ENCODE measurements around the gene DNAL4. TPM values are rescaled to one million over a fixed set of nuclear protein-coding genes. Genes with fewer than 3 reads are reported as not detected.

The DNAL4 gene
- total RNA-seq, 1 donor from 2014 or later, result 19.9 TPM

DNA sequence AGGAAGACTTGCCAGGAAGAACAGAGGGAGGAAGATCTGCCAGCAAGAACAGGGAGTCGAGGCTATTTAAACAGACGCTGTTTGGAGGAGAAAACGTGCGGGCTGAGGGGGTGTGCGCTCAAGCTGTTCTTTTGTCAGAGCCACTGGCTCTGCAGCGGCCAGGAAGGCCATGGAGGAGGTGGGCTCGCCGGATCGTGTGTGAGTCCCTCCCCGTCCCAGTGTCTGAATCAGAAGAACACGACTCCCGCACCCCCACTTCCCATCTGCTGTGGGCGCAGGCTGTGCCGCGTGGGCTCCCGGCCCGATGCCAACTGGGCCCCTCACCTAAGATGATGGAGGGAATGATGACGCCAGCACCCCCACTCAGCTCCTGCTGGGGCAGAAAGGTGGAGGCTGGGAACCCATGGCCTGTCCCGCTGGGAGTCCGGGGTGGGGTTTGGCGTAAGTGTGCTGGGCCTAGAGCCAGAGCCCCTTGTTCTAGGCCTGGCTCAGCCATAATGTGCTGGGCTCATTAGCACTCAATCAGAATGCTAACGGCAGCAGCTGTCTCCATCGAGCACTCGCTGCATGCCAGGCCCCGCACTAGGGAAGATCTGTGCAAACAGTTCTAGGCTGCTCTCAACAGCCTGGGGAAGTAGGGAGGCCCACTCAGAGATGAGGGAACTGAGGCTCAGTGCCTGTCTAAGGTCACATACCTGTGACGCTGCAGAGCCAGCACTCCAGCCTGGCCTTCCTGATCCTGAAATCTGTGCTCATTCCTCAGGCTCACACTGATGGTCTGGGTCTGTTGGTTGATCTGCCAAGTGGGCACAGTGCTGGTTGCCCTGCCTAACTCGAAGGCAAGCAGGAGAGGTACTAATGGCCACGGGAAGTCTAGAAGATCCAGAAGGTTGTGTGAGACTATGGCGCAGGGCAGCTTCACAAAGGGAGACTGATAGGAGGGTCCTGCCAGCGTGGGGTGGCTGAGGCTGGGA, 38.3 kb upstream of the DNAL4 start:
- TF ChIP-seq, protein P1, sequence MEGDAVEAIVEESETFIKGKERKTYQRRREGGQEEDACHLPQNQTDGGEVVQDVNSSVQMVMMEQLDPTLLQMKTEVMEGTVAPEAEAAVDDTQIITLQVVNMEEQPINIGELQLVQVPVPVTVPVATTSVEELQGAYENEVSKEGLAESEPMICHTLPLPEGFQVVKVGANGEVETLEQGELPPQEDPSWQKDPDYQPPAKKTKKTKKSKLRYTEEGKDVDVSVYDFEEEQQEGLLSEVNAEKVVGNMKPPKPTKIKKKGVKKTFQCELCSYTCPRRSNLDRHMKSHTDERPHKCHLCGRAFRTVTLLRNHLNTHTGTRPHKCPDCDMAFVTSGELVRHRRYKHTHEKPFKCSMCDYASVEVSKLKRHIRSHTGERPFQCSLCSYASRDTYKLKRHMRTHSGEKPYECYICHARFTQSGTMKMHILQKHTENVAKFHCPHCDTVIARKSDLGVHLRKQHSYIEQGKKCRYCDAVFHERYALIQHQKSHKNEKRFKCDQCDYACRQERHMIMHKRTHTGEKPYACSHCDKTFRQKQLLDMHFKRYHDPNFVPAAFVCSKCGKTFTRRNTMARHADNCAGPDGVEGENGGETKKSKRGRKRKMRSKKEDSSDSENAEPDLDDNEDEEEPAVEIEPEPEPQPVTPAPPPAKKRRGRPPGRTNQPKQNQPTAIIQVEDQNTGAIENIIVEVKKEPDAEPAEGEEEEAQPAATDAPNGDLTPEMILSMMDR (conservative IDR thresholded peaks at IDR 0.05; ENCODE audit: low read depth, low read length), result no peak
- H3K4me3 ChIP-seq (ENCODE audit: low read depth, low read length), result no peak overlapping the region
- DNase-seq (ENCODE audit: low read depth), result no peak

DNA sequence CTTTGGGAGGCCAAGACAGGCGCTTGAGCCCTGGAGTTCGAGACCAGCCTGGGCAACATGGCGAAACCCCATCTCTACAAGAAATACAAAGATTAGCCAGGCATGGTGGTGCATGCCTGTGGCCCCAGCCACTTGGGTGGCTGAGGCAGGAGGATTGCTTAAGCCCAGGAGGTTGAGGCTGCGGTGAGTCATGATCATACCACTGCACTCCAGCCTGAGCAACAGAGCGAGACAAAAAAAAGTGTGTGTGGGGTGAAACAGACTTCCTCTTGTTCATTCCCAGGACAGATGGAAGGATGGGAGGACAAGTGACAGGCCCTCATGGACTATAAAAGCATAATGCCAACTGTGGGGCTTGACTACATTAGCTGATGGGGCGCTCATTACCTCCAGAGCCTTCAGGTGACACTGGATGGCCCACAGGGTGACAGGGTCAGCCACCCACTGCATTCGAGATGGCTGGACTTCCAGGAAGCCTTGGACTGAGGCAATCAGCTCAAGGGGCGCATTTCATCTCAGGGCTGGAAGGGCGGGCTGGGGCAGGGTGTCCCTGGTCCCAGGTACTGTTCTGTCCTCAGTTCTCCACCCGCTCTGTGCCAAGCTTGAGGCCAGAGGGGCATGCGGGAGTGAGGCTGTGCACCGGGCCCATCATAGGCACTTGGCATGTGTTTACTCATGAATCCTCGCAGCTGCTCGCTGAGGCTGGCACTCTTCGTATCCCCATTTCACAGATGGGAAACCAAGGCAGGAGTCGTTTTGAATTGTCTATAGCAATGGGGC, 37.4 kb upstream of the DNAL4 start:
- DNase-seq (ENCODE audit: low read depth), result peak; percentile 59
- TF ChIP-seq, protein P1 (conservative IDR thresholded peaks at IDR 0.05; ENCODE audit: low read depth, low read length), result no peak

DNA sequence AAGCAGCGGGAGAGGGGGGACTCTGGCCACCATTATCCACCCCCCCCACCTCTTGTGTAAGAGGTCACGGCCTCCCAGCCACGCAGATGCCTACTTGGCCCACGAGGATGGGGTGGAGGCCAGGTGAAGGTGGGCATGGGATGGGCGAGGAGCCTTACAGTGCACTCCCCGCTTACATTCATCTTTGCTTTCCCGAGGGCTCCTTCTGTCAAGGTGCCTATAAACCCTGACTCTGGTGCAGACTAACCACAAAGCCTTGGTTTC, 36.8 kb upstream of the DNAL4 start:
- DNase-seq (ENCODE audit: low read depth), result no peak
- TF ChIP-seq, protein P1 (conservative IDR thresholded peaks at IDR 0.05; ENCODE audit: low read depth, low read length), result no peak
- no peak overlapping the region for H3K4me3 ChIP-seq (ENCODE audit: low read depth, low read length)

More for the DNA sequence above, 37.4 kb upstream of the DNAL4 start:
- H3K4me3 ChIP-seq (ENCODE audit: low read depth, low read length), result no peak overlapping the region

DNA sequence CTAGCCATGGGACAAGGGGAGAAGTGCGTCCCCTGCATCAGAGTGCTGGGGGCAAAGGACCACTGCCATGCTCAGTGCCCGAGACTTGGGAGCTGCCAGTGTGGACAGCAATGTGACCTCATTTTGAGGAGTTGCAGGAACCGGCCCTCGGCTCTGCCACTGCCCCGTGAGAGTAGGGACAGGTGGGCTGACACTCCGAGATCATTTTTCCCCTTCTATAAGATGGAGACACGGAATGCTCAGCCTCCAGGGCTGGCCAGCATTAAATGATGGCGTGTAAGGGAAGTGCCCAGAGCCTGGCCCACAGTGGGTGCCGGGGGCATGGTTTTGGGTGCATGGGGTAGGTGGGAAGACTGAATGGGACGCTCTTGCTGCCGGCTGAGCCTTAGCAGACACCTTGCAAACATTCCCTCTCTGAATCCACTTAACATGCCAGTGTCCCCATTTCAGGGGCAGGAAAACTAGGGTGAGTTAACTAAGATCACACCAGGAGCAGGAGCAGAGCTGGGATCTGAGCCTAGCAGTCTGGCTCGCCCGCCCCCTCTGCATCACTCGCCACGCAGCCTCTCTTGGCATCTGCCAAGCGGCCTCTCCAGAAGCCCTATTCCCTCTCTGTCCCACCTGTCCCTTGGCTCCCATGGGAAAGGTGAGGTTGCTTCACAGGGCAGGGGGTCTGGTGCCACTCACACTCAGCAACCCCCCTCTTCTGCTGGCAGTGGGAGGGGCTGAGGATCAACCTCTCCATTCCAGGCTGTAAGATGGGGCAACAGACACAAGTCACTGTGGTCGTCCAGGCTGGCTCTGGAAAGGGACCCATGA, 36.3 kb upstream of the DNAL4 start:
- DNase-seq (ENCODE audit: low read depth), result no peak
- H3K4me3 ChIP-seq (ENCODE audit: low read depth, low read length), result no peak overlapping the region
- TF ChIP-seq, protein P1 (conservative IDR thresholded peaks at IDR 0.05; ENCODE audit: low read depth, low read length), result no peak

GRCh38 chr22:38829485-38829884, 35.5 kb upstream of the DNAL4 start:
- TF ChIP-seq, protein P1 (conservative IDR thresholded peaks at IDR 0.05; ENCODE audit: low read depth, low read length), result no peak
- DNase-seq (ENCODE audit: low read depth), result no peak

GRCh38 chr22:38828616-38829205, 34.8 kb upstream of the DNAL4 start:
- TF ChIP-seq, protein P1 (conservative IDR thresholded peaks at IDR 0.05; ENCODE audit: low read depth, low read length), result no peak
- no peak for DNase-seq (ENCODE audit: low read depth)
- no peak overlapping the region for H3K4me3 ChIP-seq (ENCODE audit: low read depth, low read length)

More at GRCh38 chr22:38829485-38829884, 35.5 kb upstream of the DNAL4 start:
- H3K4me3 ChIP-seq (ENCODE audit: low read depth, low read length), result no peak overlapping the region
